Fibroblast of villous mesenchyme (primary cell): ENCODE data around the gene XIRP1. TPM values are rescaled to one million over a fixed set of nuclear protein-coding genes. Genes with fewer than 3 reads are reported as not detected.

Source experiments
- DNase-seq: peaks from one replicate; pipeline ENCODE4 v3.0.0-alpha.2; 2010; ENCODE audit warnings: low read depth
- H3K4me3 ChIP-seq: 2 replicates; pipeline ENCODE4 v1.5.1; 2011; ENCODE audit warnings: low read depth, mild to moderate bottlenecking, low read length
- CTCF ChIP-seq: IDR thresholded peaks from 2 replicates; pipeline ENCODE4 v1.5.1; 2012; ENCODE audit warnings: low read depth, mild to moderate bottlenecking, low read length; ENCODE audit not compliant: insufficient read depth
- total RNA-seq: library from RNA; depleted of rRNA; stranded (reverse); fragments of >200 nt; gene quantifications from 2 replicates; pipeline ENCODE4 v1.2.3, GENCODE V29; 2012

XIRP1 gene
- total RNA-seq, 1 donor: not detected

- no peak for TF ChIP-seq CTCF
- H3K4me3 ChIP-seq: no peak overlapping the region
- DNase-seq: peak; percentile 96
Observed at GRCh38 chr3:39166134-39166710, 26.2 kb downstream of the XIRP1 start.

GRCh38 chr3:39165518-39165917 lies 26.9 kb downstream of the XIRP1 start:
- no peak overlapping the region for H3K4me3 ChIP-seq
- no peak for DNase-seq
- no peak for TF ChIP-seq CTCF

GRCh38 chr3:39164414-39164813 lies 28.0 kb downstream of the XIRP1 start:
- no peak for TF ChIP-seq CTCF
- no peak overlapping the region for H3K4me3 ChIP-seq
- DNase-seq: no peak

- TF ChIP-seq CTCF: no peak
- no peak overlapping the region for H3K4me3 ChIP-seq
- DNase-seq: no peak
Observed at GRCh38 chr3:39158148-39158715, 34.2 kb downstream of the XIRP1 start.

- no peak overlapping the region for H3K4me3 ChIP-seq
- TF ChIP-seq CTCF: no peak
- no peak for DNase-seq
Observed at GRCh38 chr3:39157359-39157758, 35.0 kb downstream of the XIRP1 start.

- no peak for TF ChIP-seq CTCF
- no peak overlapping the region for H3K4me3 ChIP-seq
- peak; percentile 71 for DNase-seq
Observed at GRCh38 chr3:39156421-39156820, 36.0 kb downstream of the XIRP1 start.
